IMR-90 (cell line): Measurements from ENCODE around the gene IQCF2. TPM values are rescaled to one million over a fixed set of nuclear protein-coding genes. Genes with fewer than 3 reads are reported as not detected.

Experiments used
- microRNA-seq, 2 experiments: library from miRNA; stranded (forward) in 1 of 2; unstranded in 1 of 2; fragments of 10-50 nt in 1 of 2; fragments of <30 nt in 1 of 2; gene quantifications in 1 of 2; microRNA quantifications in 1 of 2; one replicate each; pipeline versions ENCODE3 to v1.1.0; 2013 to 2020; ENCODE audit not compliant: insufficient read depth in 1 of 2, insufficient read length in 1 of 2, unreplicated experiment in 1 of 2
- polyA plus RNA-seq, 3 experiments: library from polyadenylated mRNA; depleted of rRNA; stranded (reverse); fragments of >200 nt; gene quantifications; 2 replicates each; pipeline ENCODE4 v1.2.3, GENCODE V29; 2012; ENCODE audit warnings: low replicate concordance in 1 of 3
- small RNA-seq, 5 experiments: library from RNA; depleted of rRNA; stranded (forward); fragments of <200 nt; gene quantifications; one replicate each; pipeline ENCODE3, GENCODE V24; 2012
- total RNA-seq: library from RNA; depleted of rRNA; stranded (reverse); fragments of >200 nt; gene quantifications from 2 replicates; pipeline ENCODE4 v1.2.3, GENCODE V29; 2012; rRNA removed

Gene IQCF2
- total and polyA plus RNA-seq, 2 of the 4 experiments (the other 2 are of a cell fraction) = not detected

Small RNA genes lying within 50 kb of the gene (microRNA-seq; reads per million reads assigned to microRNA genes)
- not detected for gene RN7SL504P (ENCODE audit: insufficient read depth, insufficient read length)

Small RNA genes lying within 50 kb of the gene (small RNA-seq; reads per million reads assigned to genes)
- 0 reads per million in 5 experiments for gene RN7SL504P

Other genes with a start within 250 kb of the IQCF2 start
- gene TEX264, start 190.4 kb upstream of the IQCF2 start, total RNA-seq = 26.9 and 30.3 TPM in 2 replicates
- gene TEX264, start 190.4 kb upstream of the IQCF2 start, polyA plus RNA-seq (2012; rRNA removed) = 45.0 and 49.0 TPM in 2 replicates
- under 0.01 TPM in 2 replicates for gene GRM2, start 154.5 kb upstream of the IQCF2 start, total RNA-seq
- 0.14 and 0.19 TPM in 2 replicates for gene GRM2, start 154.5 kb upstream of the IQCF2 start, polyA plus RNA-seq (2012; rRNA removed)
- gene IQCF6, start 82.4 kb upstream of the IQCF2 start, total RNA-seq = not detected in 2 replicates
- not detected in 2 replicates for gene IQCF6, start 82.4 kb upstream of the IQCF2 start, polyA plus RNA-seq (2012; rRNA removed)
- gene IQCF5, start 14.0 kb downstream of the IQCF2 start, total RNA-seq = not detected in 2 replicates
- gene IQCF5, start 14.0 kb downstream of the IQCF2 start, polyA plus RNA-seq (2012; rRNA removed) = not detected in 2 replicates
- gene IQCF1, start 41.7 kb downstream of the IQCF2 start, total RNA-seq = not detected in 2 replicates
- gene IQCF1, start 41.7 kb downstream of the IQCF2 start, polyA plus RNA-seq (2012; rRNA removed) = not detected in 2 replicates
- 38.6 and 39.8 TPM in 2 replicates for gene RRP9, start 80.3 kb downstream of the IQCF2 start, total RNA-seq
- 30.9 and 32.1 TPM in 2 replicates for gene RRP9, start 80.3 kb downstream of the IQCF2 start, polyA plus RNA-seq (2012; rRNA removed)
- gene PARP3, start 80.7 kb downstream of the IQCF2 start, total RNA-seq = 14.4 and 16.3 TPM in 2 replicates
- gene PARP3, start 80.7 kb downstream of the IQCF2 start, polyA plus RNA-seq (2012; rRNA removed) = 22.0 and 22.5 TPM in 2 replicates
- under 0.01 TPM in 1 of 2 replicates, not detected in the other for gene GPR62, start 93.8 kb downstream of the IQCF2 start, total RNA-seq
- not detected in 2 replicates for gene GPR62, start 93.8 kb downstream of the IQCF2 start, polyA plus RNA-seq (2012; rRNA removed)
- 70.8 and 71.1 TPM in 2 replicates for gene PCBP4, start 105.8 kb downstream of the IQCF2 start, total RNA-seq
- 110 and 122 TPM in 2 replicates for gene PCBP4, start 105.8 kb downstream of the IQCF2 start, polyA plus RNA-seq (2012; rRNA removed)
- gene ABHD14B, start 112.4 kb downstream of the IQCF2 start, total RNA-seq = 6.4 and 7.2 TPM in 2 replicates
- 28.3 and 30.4 TPM in 2 replicates for gene ABHD14B, start 112.4 kb downstream of the IQCF2 start, polyA plus RNA-seq (2012; rRNA removed)
- 3.1 and 3.4 TPM in 2 replicates for gene ABHD14A, start 113.4 kb downstream of the IQCF2 start, total RNA-seq
- gene ABHD14A, start 113.4 kb downstream of the IQCF2 start, polyA plus RNA-seq (2012; rRNA removed) = 10.0 and 12.2 TPM in 2 replicates
- gene ACY1, start 121.9 kb downstream of the IQCF2 start, total RNA-seq = 21.1 and 22.0 TPM in 2 replicates
- gene ACY1, start 121.9 kb downstream of the IQCF2 start, polyA plus RNA-seq (2012; rRNA removed) = 44.8 and 47.1 TPM in 2 replicates
- gene RPL29, start 134.3 kb downstream of the IQCF2 start, total RNA-seq = 1,798 and 2,081 TPM in 2 replicates
- 2,126 and 2,187 TPM in 2 replicates for gene RPL29, start 134.3 kb downstream of the IQCF2 start, polyA plus RNA-seq (2012; rRNA removed)
- 9.3 and 9.7 TPM in 2 replicates for gene DUSP7, start 195.0 kb downstream of the IQCF2 start, total RNA-seq
- 24.0 and 27.8 TPM in 2 replicates for gene DUSP7, start 195.0 kb downstream of the IQCF2 start, polyA plus RNA-seq (2012; rRNA removed)